CD14-positive monocyte (primary cell): ENCODE data around the gene UBE2O. TPM values are rescaled to one million over a fixed set of nuclear protein-coding genes. Genes with fewer than 3 reads are reported as not detected.

Experiments
- DNase-seq, 3 donors: peaks; one replicate each; pipeline ENCODE4 v3.0.0-alpha.2; 2011 to 2022
- H2AFZ ChIP-seq: 2 replicates; pipeline ENCODE4 v1.6.0; 2012; ENCODE audit warnings: mild to moderate bottlenecking, low read depth, low read length, inconsistent platforms; ENCODE audit not compliant: insufficient read depth, poor library complexity, severe bottlenecking
- H3K27ac ChIP-seq, 2 donors: 1 replicate in 1 of 2; 2 replicates in 1 of 2; pipeline ENCODE4 v1.5.1; 2012 to 2013; ENCODE audit warnings: low read length in 2 of 2, control low read depth in 1 of 2, inconsistent platforms in 1 of 2, low read depth in 1 of 2, mild to moderate bottlenecking in 1 of 2
- H3K27me3 ChIP-seq, 2 donors: one replicate each; pipeline versions ENCODE4 v1.6.0 to v1.6.1; 2011 to 2013; ENCODE audit warnings: low read length in 2 of 2; ENCODE audit not compliant: control insufficient read depth in 2 of 2, insufficient read depth in 2 of 2
- H3K36me3 ChIP-seq, 2 donors: replicated peaks in 1 of 2; 1 replicate in 1 of 2; 2 replicates in 1 of 2; pipeline versions ENCODE4 v1.5.1 to v1.6.1; 2012 to 2013; ENCODE audit warnings: low read length in 2 of 2, control low read depth in 1 of 2, inconsistent platforms in 1 of 2, mild to moderate bottlenecking in 1 of 2; ENCODE audit not compliant: insufficient read depth in 2 of 2, control insufficient read depth in 1 of 2
- H3K4me1 ChIP-seq, 2 donors: 1 replicate in 1 of 2; 2 replicates in 1 of 2; pipeline versions ENCODE4 v1.5.1 to v1.6.1; 2012 to 2013; ENCODE audit warnings: low read length in 2 of 2, control low read depth in 1 of 2, inconsistent platforms in 1 of 2, mild to moderate bottlenecking in 1 of 2, moderate library complexity in 1 of 2; ENCODE audit not compliant: insufficient read depth in 2 of 2, control insufficient read depth in 1 of 2
- H3K4me2 ChIP-seq: replicated peaks from 2 replicates; pipeline ENCODE3; 2012; ENCODE audit warnings: low read length, moderate library complexity, mild to moderate bottlenecking; ENCODE audit not compliant: poor library complexity, severe bottlenecking; ENCODE audit errors: extremely low read depth
- H3K4me3 ChIP-seq, 3 experiments: fragments of 200-600 bp in 1 of 3; sonication (generic) in 1 of 3; replicated peaks in 1 of 3; 1 replicate in 2 of 3; 2 replicates in 1 of 3; pipeline ENCODE4 v1.5.1; 2011 to 2013; ENCODE audit warnings: low read length in 3 of 3, mild to moderate bottlenecking in 3 of 3, control low read depth in 2 of 3, low read depth in 2 of 3, inconsistent platforms in 1 of 3, moderate library complexity in 1 of 3
- H3K79me2 ChIP-seq: 2 replicates; pipeline ENCODE4 v1.6.0; 2012; ENCODE audit warnings: mild to moderate bottlenecking, control low read depth, inconsistent platforms, low read length, moderate library complexity; ENCODE audit not compliant: insufficient read depth
- H3K9ac ChIP-seq: 2 replicates; pipeline ENCODE4 v1.6.0; 2017; ENCODE audit warnings: low read length, mild to moderate bottlenecking; ENCODE audit not compliant: insufficient read depth, poor library complexity, severe bottlenecking
- H3K9me3 ChIP-seq, 2 donors: replicated peaks in 1 of 2; 1 replicate in 1 of 2; 2 replicates in 1 of 2; pipeline versions ENCODE4 v1.5.1 to v1.6.1; 2012 to 2013; ENCODE audit warnings: low read length in 2 of 2, control low read depth in 1 of 2; ENCODE audit not compliant: control insufficient read depth in 1 of 2, insufficient read depth in 1 of 2
- H4K20me1 ChIP-seq: 2 replicates; pipeline ENCODE4 v1.6.0; 2012; ENCODE audit warnings: mild to moderate bottlenecking, low read length, control low read depth, moderate library complexity; ENCODE audit not compliant: insufficient read depth
- H3K27ac Mint-ChIP-seq, 7 donors: one replicate each; pipeline ENCODE4 v1.8.0; 2020; ENCODE audit warnings: mild to moderate bottlenecking in 7 of 7, mixed read lengths in 7 of 7, moderate library complexity in 6 of 7, inconsistent platforms in 2 of 7
- H3K27me3 Mint-ChIP-seq, 3 donors: one replicate each; pipeline ENCODE4 v1.8.0; 2021 to 2022; ENCODE audit warnings: low read depth in 3 of 3, mild to moderate bottlenecking in 3 of 3, mixed read lengths in 3 of 3, moderate library complexity in 3 of 3, inconsistent platforms in 1 of 3
- H3K36me3 Mint-ChIP-seq, 2 donors: one replicate each; pipeline ENCODE4 v1.8.0; 2020; ENCODE audit warnings: mixed read lengths in 2 of 2, inconsistent platforms in 1 of 2, mild to moderate bottlenecking in 1 of 2
- H3K4me1 Mint-ChIP-seq: one replicate; pipeline ENCODE4 v1.8.0; 2020; ENCODE audit warnings: mild to moderate bottlenecking, mixed read lengths
- H3K4me3 Mint-ChIP-seq, 2 donors: one replicate each; pipeline ENCODE4 v1.8.0; 2020; ENCODE audit warnings: mild to moderate bottlenecking in 2 of 2, mixed read lengths in 2 of 2, moderate library complexity in 1 of 2
- H3K9me3 Mint-ChIP-seq, 7 donors: one replicate each; pipeline ENCODE4 v1.8.0; 2020 to 2022; ENCODE audit warnings: mixed read lengths in 7 of 7, mild to moderate bottlenecking in 6 of 7, moderate library complexity in 6 of 7, inconsistent platforms in 2 of 7
- CTCF ChIP-seq: fragments of 200-600 bp; IDR thresholded peaks from one replicate; pipeline ENCODE4 v1.8.0; 2022; ENCODE audit warnings: antibody characterized with exemption, mild to moderate bottlenecking
- WGBS: methylation state at CpG from one replicate; pipeline ENCODE4 v1.1.5; 2013; ENCODE audit warnings: missing lambda C conversion rate; ENCODE audit not compliant: insufficient coverage; 5-methylcytosine and 5-hydroxymethylcytosine counted together
- intact Hi-C, 2 donors: fragments of 100-400 bp; cut with micrococcal nuclease; formaldehyde crosslinking; loops; one replicate each; pipeline versions ENCODE4 v1.15.0 to v1.15.1; 2023
- polyA plus RNA-seq, 3 donors: library from polyadenylated mRNA; depleted of rRNA in 1 of 3; unstranded in 2 of 3; stranded (reverse) in 1 of 3; fragments of 300-500 nt in 2 of 3; fragments of >200 nt in 1 of 3; fragmentation: Illumina TruSeq in 2 of 3; gene quantifications; 1 replicate in 2 of 3; 2 replicates in 1 of 3; pipeline ENCODE4 v1.2.3, GENCODE V29; 2012 to 2021

The UBE2O gene
- polyA plus RNA-seq, 3 donors, result 1.3 to 15.1 (median 4.5) TPM

- Histone ChIP-seq H3K27ac (no peak overlapping the region), H3K36me3 (peaks cover 7 to 9% of the 10 kb centered on the region in 2 donors), H3K9ac (no peak overlapping the region), H3K9me3 (no peaks in the 10 kb centered on the region), H3K27me3 (no peaks in the 10 kb centered on the region), H2AFZ (no peak overlapping the region), H3K79me2 (peaks cover 31% of the 10 kb centered on the region), H3K4me1 (peaks cover 82 to 91% of the 10 kb centered on the region in 2 donors), H3K4me2 (no peak overlapping the region), H4K20me1 (no peaks in the 10 kb centered on the region), H3K4me3 (no peak overlapping the region)
- peak overlapping the region in 4 of 7 donors; percentile 5 to 83 (median 46) for H3K27ac Mint-ChIP-seq
- H3K27me3 Mint-ChIP-seq, result peaks cover 0 to 3% (median 1%) of the 10 kb centered on the region in 3 donors
- peaks cover 21 to 33% of the 10 kb centered on the region in 2 donors for H3K36me3 Mint-ChIP-seq
- H3K4me1 Mint-ChIP-seq, result peaks cover 81% of the 10 kb centered on the region
- H3K9me3 Mint-ChIP-seq, result peaks cover 0 to 2% (median 0%) of the 10 kb centered on the region in 7 donors
- H3K4me3 Mint-ChIP-seq, result no peak overlapping the region
- 96% methylated on average over 21 of the region's 22 CpGs for WGBS
- no peak for DNase-seq
- intact Hi-C loops, result no loop called here
- TF ChIP-seq CTCF, result no peak
Observed at GRCh38 chr17:76487451-76488192, 34.7 kb upstream of the UBE2O start.

- H2AFZ ChIP-seq, result no peak overlapping the region
- H3K4me1 Mint-ChIP-seq, result peaks cover 80% of the 10 kb centered on the region
- WGBS, result 4% methylated on average over 4 of the region's 11 CpGs
Observed at GRCh38 chr17:76485569-76485968, 32.6 kb upstream of the UBE2O start.

More at GRCh38 chr17:76485569-76485968, 32.6 kb upstream of the UBE2O start:
- peak; percentile 51 to 63 (median 55) for DNase-seq
- Histone ChIP-seq H3K27me3 (no peaks in the 10 kb centered on the region), H3K36me3 (peaks cover 7 to 15% of the 10 kb centered on the region in 2 donors), H3K79me2 (peaks cover 30% of the 10 kb centered on the region), H3K9me3 (no peaks in the 10 kb centered on the region), H4K20me1 (no peaks in the 10 kb centered on the region), H3K4me2 (peak overlapping the region; percentile 44), H3K27ac (peak overlapping the region; percentile 44 to 89), H3K4me1 (peaks cover 82 to 91% of the 10 kb centered on the region in 2 donors), H3K9ac (peak overlapping the region; percentile 21), H3K4me3 (peak overlapping the region in 1 of 3 experiments; percentile 38)
- Mint-ChIP-seq H3K27ac (peak overlapping the region; percentile 89 to 98 (median 96)), H3K36me3 (peaks cover 32 to 47% of the 10 kb centered on the region in 2 donors), H3K4me3 (peak overlapping the region; percentile 34 to 68), H3K27me3 (peaks cover 0 to 4% (median 3%) of the 10 kb centered on the region in 3 donors), H3K9me3 (peaks cover 0 to 2% (median 0%) of the 10 kb centered on the region in 7 donors)
- intact Hi-C loops, result no loop called here
- TF ChIP-seq CTCF, result no peak
